ENCODE data around the gene SPINK5.

GRCh38 chr5:148151872-148152271 is 88.1 kb downstream of the SPINK5 start:
- no peak for TF ChIP-seq YY1 (IDR thresholded peaks at IDR 0.05; ENCODE audit: insufficient read depth, insufficient read length)
- TF ChIP-seq ZNF274 (IDR thresholded peaks at IDR 0.05; ENCODE audit: low read depth, low read length), result no peak
- no peak for TF ChIP-seq SUZ12 (IDR thresholded peaks at IDR 0.05; ENCODE audit: extremely low read depth, insufficient read depth, insufficient read length)
